Left hindlimb (tissue), 1 donor: ENCODE measurements around the gene HHAT.
A peak's percentile ranks its signal among the peaks of the same experiment; 100 is the strongest.

Source experiments
- DNase-seq: peaks from one replicate; pipeline ENCODE4 v3.0.0-alpha.2; 2018

Gene HHAT

GRCh38 chr1:210361665-210362064 lies 33.0 kb downstream of the HHAT start:
- DNase-seq = no peak

DNA sequence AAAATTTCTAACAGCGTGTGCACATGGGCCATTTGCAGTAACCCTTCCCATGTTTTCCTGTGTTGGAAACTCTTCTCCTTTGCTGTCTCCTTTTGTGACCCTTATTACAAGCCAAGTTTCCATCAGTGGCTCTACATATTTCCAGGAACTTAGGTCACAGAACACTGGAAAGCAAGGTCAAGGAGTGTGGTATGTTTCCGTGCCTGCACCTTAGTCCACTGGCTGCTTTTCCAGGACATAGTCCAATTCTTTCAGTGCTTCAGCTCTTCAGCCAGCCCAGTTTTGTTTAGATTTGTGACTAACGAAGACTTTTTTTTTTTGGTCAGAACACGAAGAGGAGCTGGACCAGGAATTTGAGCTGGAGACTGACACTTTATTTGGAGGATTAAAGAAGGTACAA lies 33.8 kb downstream of the HHAT start:
- no peak for DNase-seq

- DNase-seq = no peak
Observed at GRCh38 chr1:210363119-210363518, 34.4 kb downstream of the HHAT start.

DNA sequence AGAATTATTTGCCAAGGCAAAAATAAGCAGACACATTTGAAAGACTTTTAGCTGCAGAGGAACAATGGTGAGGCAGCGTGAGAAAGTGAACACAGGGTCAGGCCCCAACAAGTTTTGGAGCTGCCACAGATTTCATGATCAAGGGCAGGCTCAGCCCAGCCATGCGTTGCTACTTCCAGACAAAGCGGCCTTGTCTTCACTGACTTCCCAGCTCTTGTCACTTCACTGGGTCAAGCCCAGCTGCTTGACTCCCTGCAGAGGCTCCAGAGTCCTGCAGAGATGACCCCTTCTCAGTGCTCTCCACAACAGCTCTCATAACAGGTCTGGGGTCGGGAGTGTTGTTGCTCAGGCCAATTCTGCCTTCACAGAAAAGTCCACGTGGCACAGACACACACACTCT lies 35.8 kb downstream of the HHAT start:
- DNase-seq = no peak

DNA sequence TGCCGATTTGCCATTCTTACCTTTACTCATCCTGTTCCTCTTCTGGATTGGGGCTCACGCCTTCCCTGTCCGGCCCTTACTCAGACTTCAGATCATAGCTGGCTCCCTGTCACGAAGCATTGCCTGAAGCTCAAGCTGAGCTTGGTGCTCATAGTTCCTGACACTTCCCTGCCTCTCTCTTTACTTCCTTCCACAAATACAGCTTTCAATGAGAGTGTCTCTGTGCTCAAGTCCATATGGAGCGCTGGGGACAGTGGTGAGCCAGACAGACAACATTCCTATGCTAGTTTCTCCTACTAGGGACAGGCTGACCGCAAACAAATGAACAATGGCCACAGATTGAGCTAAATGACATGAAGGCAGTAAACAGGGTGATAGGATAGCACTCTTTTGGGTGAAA lies 38.1 kb downstream of the HHAT start:
- no peak for DNase-seq

- no peak for DNase-seq
Observed at GRCh38 chr1:210367566-210367965, 38.9 kb downstream of the HHAT start.

- no peak for DNase-seq
Observed at GRCh38 chr1:210369425-210369824, 40.7 kb downstream of the HHAT start.

DNA sequence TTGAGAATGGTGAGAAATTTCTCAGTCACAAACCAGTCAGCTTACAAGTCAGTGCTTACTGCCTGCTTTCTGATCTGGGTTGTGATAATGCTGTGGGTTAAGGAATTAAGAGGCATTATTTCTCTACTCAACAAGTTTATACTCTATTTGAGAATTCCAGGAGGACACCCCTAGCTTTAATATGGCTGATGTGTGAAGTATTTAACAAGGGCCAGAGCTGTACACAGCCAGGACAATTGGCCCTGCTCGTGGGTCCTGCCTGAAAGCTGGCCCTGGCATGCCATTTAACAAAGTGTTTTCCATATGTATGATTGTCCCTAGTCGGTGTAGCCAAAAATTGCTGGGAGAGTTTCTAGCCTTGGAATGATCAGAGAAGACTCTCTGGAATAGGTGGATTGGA lies 43.2 kb downstream of the HHAT start:
- DNase-seq = no peak

DNA sequence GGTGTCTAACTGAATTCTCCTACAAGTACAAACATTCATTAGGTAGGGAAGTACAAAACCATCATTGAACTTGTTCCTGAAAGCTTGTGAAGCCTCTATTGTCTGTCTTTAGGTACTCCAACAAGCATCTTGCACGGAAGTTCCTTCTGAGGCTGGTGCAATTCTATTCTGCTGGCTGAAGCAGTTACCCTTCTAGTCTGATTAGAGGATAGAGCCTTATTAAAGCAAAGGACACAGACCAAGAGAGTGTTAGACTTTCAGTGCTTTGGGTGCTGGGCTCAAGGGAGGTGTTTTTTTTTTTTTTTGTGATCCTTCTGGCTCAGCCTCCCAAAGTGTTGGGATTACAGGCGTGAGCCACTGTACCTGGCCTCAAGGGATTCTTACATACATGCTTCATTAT lies 43.8 kb downstream of the HHAT start:
- DNase-seq = no peak

GRCh38 chr1:210372931-210373627 lies 44.4 kb downstream of the HHAT start:
- DNase-seq = no peak

GRCh38 chr1:210373628-210373877 lies 44.9 kb downstream of the HHAT start:
- no peak for DNase-seq

- no peak for DNase-seq
Observed at GRCh38 chr1:210373878-210374599, 45.3 kb downstream of the HHAT start.

DNA sequence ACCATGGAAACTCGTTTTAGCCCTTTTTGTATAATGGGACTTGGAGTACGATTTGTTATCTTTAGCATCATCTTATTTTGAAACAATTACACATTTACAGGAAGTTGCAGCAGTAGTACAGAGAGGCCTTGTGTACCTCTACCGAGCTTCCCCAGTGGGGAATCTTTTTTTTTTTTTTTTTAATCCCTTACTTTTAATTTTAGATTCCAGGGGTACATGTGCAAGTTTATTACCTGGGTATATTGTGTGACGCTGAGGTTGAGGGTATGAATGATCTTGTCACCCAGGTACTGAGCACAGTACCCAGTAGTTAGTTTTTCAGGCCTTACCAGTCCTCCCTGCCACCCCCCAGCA lies 45.9 kb downstream of the HHAT start:
- no peak for DNase-seq

DNA sequence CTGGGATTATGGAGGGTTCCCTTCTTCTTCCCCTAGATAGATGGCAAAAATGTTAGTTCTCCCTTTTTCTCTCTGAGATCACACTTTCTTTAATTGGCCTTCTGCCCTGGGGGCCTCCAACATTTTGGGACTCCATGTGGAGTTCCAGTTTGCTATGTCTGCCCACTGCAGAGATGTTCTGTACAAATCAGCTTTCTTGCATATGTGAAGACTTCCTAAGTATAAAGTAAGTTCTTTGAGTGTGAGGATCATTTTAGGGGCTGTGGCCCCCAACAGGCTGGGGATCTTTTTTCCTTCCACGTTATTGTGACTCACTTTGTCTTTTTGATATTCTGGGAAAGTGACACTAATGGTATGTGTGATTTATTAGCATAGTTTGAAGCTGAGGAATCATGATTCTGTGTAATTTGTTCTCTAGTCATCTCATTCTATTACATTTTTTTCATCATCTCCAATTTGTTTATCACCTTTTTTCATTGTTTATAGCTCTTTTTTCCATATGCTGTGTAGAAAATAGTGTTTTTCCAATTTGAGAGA lies 48.2 kb downstream of the HHAT start:
- no peak for DNase-seq

DNA sequence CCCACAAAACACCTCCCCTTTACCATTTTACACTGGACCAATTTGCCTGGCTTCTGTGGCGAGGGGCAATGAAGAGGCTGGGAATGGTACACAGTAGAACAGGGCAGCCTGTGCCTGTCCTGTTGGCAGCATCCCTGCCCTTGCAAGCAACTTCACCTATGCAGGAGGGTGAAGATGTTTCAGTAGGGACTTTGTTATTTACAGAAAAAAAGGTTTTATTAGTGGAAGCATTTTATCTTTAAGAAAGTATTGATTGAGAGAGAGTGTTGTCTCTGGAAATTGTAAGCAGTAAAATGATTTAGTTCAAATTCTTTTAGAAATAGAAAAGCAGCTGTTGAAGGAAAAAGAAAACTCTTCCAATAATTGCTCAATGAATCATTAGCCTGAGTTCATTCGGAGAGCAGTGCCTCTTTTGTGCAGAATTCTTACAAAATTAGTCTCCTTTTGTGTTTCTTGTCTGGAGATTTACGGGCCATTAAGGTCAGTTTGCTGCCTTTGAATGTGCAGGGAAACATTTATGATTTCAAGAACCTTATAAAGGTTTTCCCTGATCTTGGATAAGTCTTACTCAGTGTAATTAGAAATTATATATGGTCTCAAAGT lies 49.1 kb downstream of the HHAT start:
- DNase-seq = no peak

GRCh38 chr1:210378736-210379135 lies 50.0 kb downstream of the HHAT start:
- DNase-seq = no peak

DNA sequence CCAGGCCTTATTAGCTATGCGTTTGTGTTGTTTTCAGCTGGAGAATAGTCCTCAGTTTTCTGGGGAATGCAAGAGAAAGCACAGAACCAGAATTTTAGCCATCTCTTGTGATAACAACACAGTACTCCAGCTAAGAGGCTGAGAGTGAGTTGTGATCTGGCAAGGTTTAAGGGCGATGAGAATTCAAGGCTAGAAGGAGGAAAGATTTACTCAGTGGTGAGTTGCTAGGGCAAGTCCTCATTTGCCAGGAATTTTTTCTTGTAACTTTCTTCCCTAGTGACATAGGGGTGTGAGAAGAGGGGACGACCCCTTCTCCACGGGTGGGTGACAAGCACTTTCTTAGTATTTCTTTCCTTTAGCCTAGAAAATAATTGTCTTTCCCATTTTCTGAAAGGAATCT lies 53.2 kb downstream of the HHAT start:
- no peak for DNase-seq

DNA sequence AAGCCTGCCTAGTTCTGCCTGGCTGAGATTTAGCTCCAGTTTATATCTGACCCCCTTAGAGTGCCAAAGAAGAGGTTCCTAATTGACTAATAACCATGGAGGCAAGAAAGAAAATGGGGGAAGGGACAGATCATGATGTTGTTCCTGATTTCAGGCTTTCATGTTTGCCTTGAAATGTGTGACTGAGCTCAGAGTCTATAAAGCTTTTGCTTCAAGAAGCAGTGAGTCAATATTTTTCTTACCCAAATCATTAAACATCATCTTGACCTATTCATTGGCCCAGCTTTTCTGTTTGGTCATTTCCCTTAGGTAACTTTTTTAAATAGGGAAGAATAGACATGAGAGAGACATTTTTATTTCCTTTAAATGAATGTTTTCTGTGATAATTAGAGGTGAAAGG lies 55.9 kb downstream of the HHAT start:
- DNase-seq = no peak

- DNase-seq = no peak
Observed at GRCh38 chr1:210385228-210385627, 56.5 kb downstream of the HHAT start.

GRCh38 chr1:210394281-210394821 lies 65.6 kb downstream of the HHAT start:
- DNase-seq = peak; percentile 56

- no peak for DNase-seq
Observed at GRCh38 chr1:210396541-210396940, 67.8 kb downstream of the HHAT start.

DNA sequence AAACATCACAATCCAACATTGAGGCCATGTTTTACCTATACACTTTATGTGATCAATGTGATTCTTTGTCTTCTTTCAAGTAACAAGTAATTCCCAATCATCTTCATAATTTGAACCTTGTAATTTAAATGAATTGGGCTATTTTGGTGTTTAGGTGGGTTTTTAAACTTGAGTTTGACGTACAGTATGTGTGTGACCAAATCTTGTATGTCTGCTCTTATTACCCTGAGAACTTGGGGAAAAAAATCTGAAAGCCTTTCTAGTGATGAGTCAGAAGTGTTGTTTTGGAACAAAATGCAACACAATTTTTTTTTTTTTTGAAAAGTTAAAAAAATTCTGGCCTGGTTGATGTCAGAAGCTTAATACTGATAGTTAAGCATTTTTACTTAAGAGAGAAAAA lies 68.5 kb downstream of the HHAT start:
- DNase-seq = no peak

GRCh38 chr1:210397681-210398080 lies 69.0 kb downstream of the HHAT start:
- DNase-seq = no peak

GRCh38 chr1:210398466-210398865 lies 69.8 kb downstream of the HHAT start:
- DNase-seq = no peak
